BJ (cell line): Measurements from ENCODE around the gene TSG101. TPM values are rescaled to one million over a fixed set of nuclear protein-coding genes. Genes with fewer than 3 reads are reported as not detected.

ENCODE experiments used
- CTCF ChIA-PET: fragments of 350-600 bp; formaldehyde crosslinking; extraction: SDS; loops from one replicate; lab custom pipeline; 2021; ENCODE audit warnings: antibody characterized with exemption, inconsistent platforms; lab: Yijun Ruan, JAX
- POLR2A ChIA-PET: fragments of 300-600 bp; sonication (Branson Sonifier 250); formaldehyde crosslinking; extraction: SDS; loops from one replicate; lab custom pipeline; 2021; ENCODE audit warnings: antibody characterized with exemption; lab: Charles Lee
- DNase-seq: peaks from one replicate; pipeline ENCODE4 v3.0.0-alpha.2; 2011; ENCODE audit warnings: low read depth
- H3K27me3 ChIP-seq: 2 replicates; pipeline ENCODE4 v1.6.0; 2011; ENCODE audit warnings: low read length; ENCODE audit not compliant: control insufficient read depth, insufficient read depth
- H3K36me3 ChIP-seq: 2 replicates; pipeline ENCODE4 v1.5.1; 2011; ENCODE audit warnings: low read length; ENCODE audit not compliant: control insufficient read depth, insufficient read depth
- H3K4me3 ChIP-seq: 2 replicates; pipeline ENCODE4 v1.5.1; 2011; ENCODE audit warnings: low read depth, mild to moderate bottlenecking, control low read depth, low read length
- polyA plus RNA-seq: library from polyadenylated mRNA; depleted of rRNA; stranded (reverse); fragments of >200 nt; gene quantifications from 2 replicates; pipeline ENCODE4 v1.2.3, GENCODE V29; 2011
- TF ChIP-seq, protein P1 (sequence below): IDR thresholded peaks from 2 replicates; pipeline ENCODE4 v1.5.1; 2011; ENCODE audit warnings: low read depth, mild to moderate bottlenecking, control low read depth, inconsistent platforms, low read length, moderate library complexity; ENCODE audit not compliant: insufficient read depth

TSG101 gene
- polyA plus RNA-seq, 1 experiment = 174 TPM

DNA sequence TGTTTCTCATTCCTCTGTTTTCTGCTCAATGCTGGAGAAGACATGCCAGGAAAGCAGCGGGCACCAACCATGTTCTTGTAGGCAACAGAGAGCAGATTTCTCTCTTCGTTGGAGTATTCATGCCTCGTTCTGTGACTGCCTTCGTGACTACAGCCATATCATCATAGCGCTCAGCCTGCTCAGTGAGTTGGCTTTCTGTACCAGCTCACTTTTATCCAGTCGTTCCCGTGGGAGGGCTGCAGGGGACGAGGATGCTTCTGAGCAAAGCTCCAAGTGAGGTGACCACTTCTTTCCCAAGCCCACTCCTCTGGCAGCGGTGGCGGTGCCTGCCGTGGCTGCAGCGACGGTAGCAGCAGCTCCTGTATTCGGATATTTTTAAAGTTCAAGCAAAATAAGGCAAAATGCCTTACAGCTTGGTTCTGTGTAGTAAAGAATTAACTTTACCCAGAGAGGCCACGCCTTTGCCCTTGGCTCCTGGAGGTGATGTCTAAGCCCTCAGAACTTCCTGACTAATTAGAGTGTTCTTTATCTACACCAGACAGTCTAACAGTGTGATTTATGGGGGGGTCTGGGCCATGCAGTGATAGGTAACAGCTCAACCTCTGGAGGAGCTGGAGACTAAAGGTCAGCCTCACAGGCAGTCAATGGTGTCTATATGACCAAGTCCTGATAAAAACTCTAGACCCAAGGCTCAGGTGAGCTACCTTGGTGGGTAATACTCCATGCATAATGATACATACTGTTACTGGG, 35.8 kb downstream of the TSG101 start:
- peaks cover 6% of the 10 kb centered on the region for H3K36me3 ChIP-seq
- no peak for DNase-seq
- TF ChIP-seq, protein P1, sequence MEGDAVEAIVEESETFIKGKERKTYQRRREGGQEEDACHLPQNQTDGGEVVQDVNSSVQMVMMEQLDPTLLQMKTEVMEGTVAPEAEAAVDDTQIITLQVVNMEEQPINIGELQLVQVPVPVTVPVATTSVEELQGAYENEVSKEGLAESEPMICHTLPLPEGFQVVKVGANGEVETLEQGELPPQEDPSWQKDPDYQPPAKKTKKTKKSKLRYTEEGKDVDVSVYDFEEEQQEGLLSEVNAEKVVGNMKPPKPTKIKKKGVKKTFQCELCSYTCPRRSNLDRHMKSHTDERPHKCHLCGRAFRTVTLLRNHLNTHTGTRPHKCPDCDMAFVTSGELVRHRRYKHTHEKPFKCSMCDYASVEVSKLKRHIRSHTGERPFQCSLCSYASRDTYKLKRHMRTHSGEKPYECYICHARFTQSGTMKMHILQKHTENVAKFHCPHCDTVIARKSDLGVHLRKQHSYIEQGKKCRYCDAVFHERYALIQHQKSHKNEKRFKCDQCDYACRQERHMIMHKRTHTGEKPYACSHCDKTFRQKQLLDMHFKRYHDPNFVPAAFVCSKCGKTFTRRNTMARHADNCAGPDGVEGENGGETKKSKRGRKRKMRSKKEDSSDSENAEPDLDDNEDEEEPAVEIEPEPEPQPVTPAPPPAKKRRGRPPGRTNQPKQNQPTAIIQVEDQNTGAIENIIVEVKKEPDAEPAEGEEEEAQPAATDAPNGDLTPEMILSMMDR = no peak
- no peaks in the 10 kb centered on the region for H3K27me3 ChIP-seq
- ChIA-PET CTCF (interaction anchor here (0.9 to 1.5 kb wide), 3 partner anchors 12 to 247 kb away, joined by 3 to 4 read pairs (median 3); no protein-coding TSS in a partner anchor), POLR2A (no interaction called here)
- H3K4me3 ChIP-seq = no peak overlapping the region

DNA sequence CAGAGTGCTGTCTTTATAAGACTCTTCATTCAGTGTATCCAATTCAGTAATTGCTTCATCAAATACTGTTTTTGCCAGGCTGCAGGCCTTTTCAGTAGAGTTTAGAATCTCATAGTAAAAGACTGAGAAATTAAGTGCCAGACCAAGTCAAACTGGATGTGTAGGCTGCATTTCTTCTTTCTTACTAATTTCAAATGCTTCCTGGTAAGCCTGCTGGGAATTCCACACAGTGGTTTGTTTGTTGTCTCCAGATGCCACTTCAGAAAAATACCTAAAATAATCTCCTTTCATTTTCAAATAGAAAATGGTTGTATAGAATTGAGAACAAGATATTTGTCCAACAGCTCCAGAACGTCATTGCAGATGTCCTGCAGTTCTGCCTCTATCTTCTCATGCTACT, 36.4 kb downstream of the TSG101 start:
- Histone ChIP-seq H3K36me3 (peaks cover 7% of the 10 kb centered on the region), H3K27me3 (no peaks in the 10 kb centered on the region), H3K4me3 (no peak overlapping the region)
- CTCF ChIA-PET = no interaction called here
- POLR2A ChIA-PET = no interaction called here
- no peak for DNase-seq
- TF ChIP-seq, protein P1 = no peak

- no peak for DNase-seq
- Histone ChIP-seq H3K4me3 (no peak overlapping the region), H3K27me3 (no peaks in the 10 kb centered on the region), H3K36me3 (peaks cover 14% of the 10 kb centered on the region)
- TF ChIP-seq, protein P1 = no peak
- POLR2A ChIA-PET = no interaction called here
- CTCF ChIA-PET = no interaction called here
Measured at GRCh38 chr11:18485913-18486528, 40.7 kb downstream of the TSG101 start.

DNA sequence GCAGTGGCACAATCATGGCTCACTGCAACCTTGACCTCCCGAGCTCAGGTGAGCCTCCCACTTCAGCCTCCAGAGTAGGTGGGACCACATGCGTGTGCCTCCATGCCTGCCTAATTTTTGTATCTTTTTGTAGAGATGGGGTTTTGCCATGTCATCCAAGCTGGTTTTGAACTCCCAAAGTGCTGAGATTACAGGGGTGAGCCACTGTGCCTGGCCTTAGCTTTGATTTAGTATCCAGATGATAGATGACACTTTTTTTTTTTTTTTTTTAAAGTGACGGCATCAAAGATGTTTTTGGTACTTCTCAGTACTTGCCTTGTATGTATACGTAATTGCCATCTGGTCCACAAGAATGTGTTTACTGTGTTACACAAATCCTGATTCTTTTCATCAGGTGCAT, 47.7 kb downstream of the TSG101 start:
- peaks cover 16% of the 10 kb centered on the region for H3K36me3 ChIP-seq
- no peak for DNase-seq
- no peaks in the 10 kb centered on the region for H3K27me3 ChIP-seq
- ChIA-PET POLR2A (interaction anchor here (0.6 kb wide), 1 partner anchor 27 kb away, joined by 3 read pairs; no protein-coding TSS in a partner anchor), CTCF (interaction anchor here (0.8 kb wide), 1 partner anchor 13 kb away, joined by 4 read pairs; no protein-coding TSS in a partner anchor)
- no peak overlapping the region for H3K4me3 ChIP-seq
- TF ChIP-seq, protein P1 = no peak

DNA sequence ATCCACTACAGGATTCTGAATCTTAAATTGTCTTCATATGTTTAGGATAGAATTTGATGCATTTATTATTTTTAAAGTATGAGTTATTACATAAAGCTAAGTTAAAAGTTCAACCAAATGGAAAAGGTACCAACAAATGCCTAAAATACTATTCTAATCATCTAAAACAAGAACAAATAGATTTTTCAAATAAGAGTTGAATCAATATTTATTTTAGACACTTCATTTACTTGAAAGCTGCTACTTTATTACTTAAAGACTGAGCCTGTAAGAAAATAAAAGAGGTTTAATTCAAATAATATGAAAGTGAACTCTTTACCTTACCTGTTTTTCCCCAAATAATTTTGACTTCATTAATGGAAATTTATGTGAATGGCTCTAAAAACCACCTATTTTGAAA, 54.2 kb downstream of the TSG101 start:
- H3K4me3 ChIP-seq = no peak overlapping the region
- ChIA-PET CTCF (interaction anchor here (0.6 to 1.2 kb wide), 3 partner anchors 9 to 272 kb away, joined by 3 read pairs; no protein-coding TSS in a partner anchor), POLR2A (no interaction called here)

More for the DNA sequence above, 54.2 kb downstream of the TSG101 start:
- Histone ChIP-seq H3K27me3 (no peaks in the 10 kb centered on the region), H3K36me3 (peaks cover 1% of the 10 kb centered on the region; the same call in 1 of the 2 replicates)
- TF ChIP-seq, protein P1 = no peak
- no peak for DNase-seq
